HG03196 (cell line): ENCODE results near the gene TRAK1.
A peak's percentile ranks its signal among the peaks of the same experiment; 100 is the strongest.

Experiments
- ATAC-seq: cut with Tn5 transposase; IDR thresholded peaks from one replicate; pipeline ENCODE4 v1.9.1; 2021; ENCODE audit not compliant: unreplicated experiment

TRAK1 gene

GRCh38 chr3:42198709-42199108 is 107.6 kb downstream of the TRAK1 start:
- no peak for ATAC-seq

- ATAC-seq, result no peak
These were observed 111.2 kb downstream of the TRAK1 start for GRCh38 chr3:42202217-42202865.

- no peak for ATAC-seq
These were observed 113.9 kb downstream of the TRAK1 start for GRCh38 chr3:42204867-42205599.

GRCh38 chr3:42205800-42206514 is 114.8 kb downstream of the TRAK1 start:
- ATAC-seq, result peak; percentile 65

- no peak for ATAC-seq
These were observed 118.8 kb downstream of the TRAK1 start for GRCh38 chr3:42209917-42210316.

- no peak for ATAC-seq
These were observed 119.6 kb downstream of the TRAK1 start for GRCh38 chr3:42210726-42211125.

- peak; percentile 47 for ATAC-seq
These were observed 122.3 kb downstream of the TRAK1 start for GRCh38 chr3:42213417-42213816.

- no peak for ATAC-seq
These were observed 122.9 kb downstream of the TRAK1 start for GRCh38 chr3:42214064-42214463.

- ATAC-seq, result no peak
These were observed 123.6 kb downstream of the TRAK1 start for GRCh38 chr3:42214565-42215283.

GRCh38 chr3:42216302-42216701 is 125.1 kb downstream of the TRAK1 start:
- peak; percentile 50 for ATAC-seq

- ATAC-seq, result no peak
These were observed 125.8 kb downstream of the TRAK1 start for GRCh38 chr3:42216931-42217333.

GRCh38 chr3:42220436-42221121 is 129.4 kb downstream of the TRAK1 start:
- ATAC-seq, result no peak

GRCh38 chr3:42222942-42223693 is 132.0 kb downstream of the TRAK1 start:
- no peak for ATAC-seq

- ATAC-seq, result no peak
These were observed 133.0 kb downstream of the TRAK1 start for GRCh38 chr3:42224178-42224577.

- no peak for ATAC-seq
These were observed 133.7 kb downstream of the TRAK1 start for GRCh38 chr3:42224658-42225421.

- ATAC-seq, result no peak
These were observed 134.6 kb downstream of the TRAK1 start for GRCh38 chr3:42225486-42226363.

GRCh38 chr3:42226470-42227425 is 135.6 kb downstream of the TRAK1 start:
- no peak for ATAC-seq
